HG02852 (cell line): ENCODE results near the gene EYA2.

Experiments
- ATAC-seq: cut with Tn5 transposase; IDR thresholded peaks from one replicate; pipeline ENCODE4 v1.9.1; 2021; ENCODE audit warnings: mild to moderate bottlenecking, moderate library complexity; ENCODE audit not compliant: unreplicated experiment

EYA2 gene

DNA sequence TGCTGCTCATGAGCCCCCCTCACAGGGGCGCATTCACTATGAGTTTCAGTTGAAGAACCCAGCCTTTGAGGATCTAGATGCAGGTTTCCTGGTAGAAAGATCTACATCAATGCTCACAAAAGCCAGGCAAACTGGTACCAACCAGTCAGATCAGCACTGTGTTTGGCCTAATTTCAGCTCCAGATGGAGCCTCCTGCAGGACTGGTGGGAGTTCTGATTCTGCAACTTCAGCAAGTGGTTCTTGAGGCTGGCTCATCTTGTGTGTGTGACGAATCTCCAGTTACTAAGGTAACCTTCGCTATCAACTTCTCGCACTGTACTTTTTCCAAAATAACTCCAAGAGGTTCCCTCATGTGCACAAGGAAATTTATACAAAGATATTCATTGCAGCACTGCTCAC lies 343.1 kb downstream of the EYA2 start:
- ATAC-seq = no peak
